ENCODE data around the gene PBLD.

DNA sequence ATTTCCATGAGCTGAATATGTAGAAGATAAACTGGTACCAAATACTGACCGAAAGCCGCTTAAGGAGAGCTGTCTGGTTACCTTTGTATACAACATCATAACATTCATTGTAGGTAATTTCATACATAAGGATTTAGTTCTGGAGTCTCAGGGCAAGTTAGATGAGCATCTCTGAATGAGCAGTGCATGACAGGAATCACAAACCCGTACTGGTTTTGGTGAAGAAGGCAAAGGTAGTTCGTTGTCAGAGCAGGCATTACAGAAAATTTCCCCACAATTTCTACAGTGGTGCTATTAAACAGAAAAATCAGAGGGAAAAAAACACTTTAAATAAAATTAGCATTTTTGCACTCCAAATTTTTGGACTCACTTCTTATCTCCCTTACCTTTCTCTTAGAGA, 12.9 kb upstream of the PBLD start:
- TF ChIP-seq POLR2A (IDR thresholded peaks at IDR 0.05) = no peak
- no peak for TF ChIP-seq POLR2AphosphoS5 (IDR thresholded peaks at IDR 0.05)
- no peak for TF ChIP-seq EP300 (IDR thresholded peaks at IDR 0.05)
- TF ChIP-seq, protein P1, sequence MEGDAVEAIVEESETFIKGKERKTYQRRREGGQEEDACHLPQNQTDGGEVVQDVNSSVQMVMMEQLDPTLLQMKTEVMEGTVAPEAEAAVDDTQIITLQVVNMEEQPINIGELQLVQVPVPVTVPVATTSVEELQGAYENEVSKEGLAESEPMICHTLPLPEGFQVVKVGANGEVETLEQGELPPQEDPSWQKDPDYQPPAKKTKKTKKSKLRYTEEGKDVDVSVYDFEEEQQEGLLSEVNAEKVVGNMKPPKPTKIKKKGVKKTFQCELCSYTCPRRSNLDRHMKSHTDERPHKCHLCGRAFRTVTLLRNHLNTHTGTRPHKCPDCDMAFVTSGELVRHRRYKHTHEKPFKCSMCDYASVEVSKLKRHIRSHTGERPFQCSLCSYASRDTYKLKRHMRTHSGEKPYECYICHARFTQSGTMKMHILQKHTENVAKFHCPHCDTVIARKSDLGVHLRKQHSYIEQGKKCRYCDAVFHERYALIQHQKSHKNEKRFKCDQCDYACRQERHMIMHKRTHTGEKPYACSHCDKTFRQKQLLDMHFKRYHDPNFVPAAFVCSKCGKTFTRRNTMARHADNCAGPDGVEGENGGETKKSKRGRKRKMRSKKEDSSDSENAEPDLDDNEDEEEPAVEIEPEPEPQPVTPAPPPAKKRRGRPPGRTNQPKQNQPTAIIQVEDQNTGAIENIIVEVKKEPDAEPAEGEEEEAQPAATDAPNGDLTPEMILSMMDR (IDR thresholded peaks at IDR 0.05) = no peak

Measured in stomach (tissue), 4 donors.